ENCODE measurements around the gene CALM3. TPM values are rescaled to one million over a fixed set of nuclear protein-coding genes. Genes with fewer than 3 reads are reported as not detected.
"Not testable (repeated sequence)": the region's sequence is repeated elsewhere in the genome, so short reads cannot be mapped to it uniquely, and the experiment has no call there.

CALM3 gene
- total RNA-seq: 100 to 1,000 TPM; 128 to 193 (median 163) TPM

- Histone ChIP-seq H3K36me3 (peaks cover 0 to 13% of the 10 kb centered on the region in 2 donors), H3K27me3 (no peaks in the 10 kb centered on the region), H3K27ac (peak within 1 kb of the TSS; percentile 90 to 98 (median 95)), H3K9me3 (peaks cover 0 to 11% (median 0%) of the 10 kb centered on the region in 3 donors), H3K4me1 (peaks cover 0 to 57% (median 29%) of the 10 kb centered on the region in 3 donors), H3K4me3 (peak within 1 kb of the TSS; percentile 95 to 98)
- WGBS, 2 donors (ENCODE audit: low coverage in 1 of 2): 0 to 2% methylated on average over 8 to 15 of the region's 51 CpGs
- TF ChIP-seq POLR2AphosphoS5 (IDR thresholded peaks at IDR 0.05) (peak; percentile 73), POLR2A (IDR thresholded peaks at IDR 0.05) (peak; percentile 93 to 96), CTCF (IDR thresholded peaks at IDR 0.05) (no peak), EP300 (IDR thresholded peaks at IDR 0.05) (no peak)
- no peak for ATAC-seq
These were observed at the start of gene CALM3 for GRCh38 chr19:46601318-46602224. CALM3 (plus strand) TSS chr19:46601330; CDS start chr19:46601435, 105 bp downstream.

GRCh38 chr19:46552891-46553290 is 48.2 kb upstream of the CALM3 start:
- H3K27ac ChIP-seq: no peak overlapping the region
- ATAC-seq: no peak
- peaks cover 0 to 28% (median 0%) of the 10 kb centered on the region in 3 donors for H3K9me3 ChIP-seq
- H3K4me1 ChIP-seq: no peaks in the 10 kb centered on the region
- no peak for TF ChIP-seq POLR2AphosphoS5 (IDR thresholded peaks at IDR 0.05)
- no peak for TF ChIP-seq CTCF (IDR thresholded peaks at IDR 0.05)
- no peak for TF ChIP-seq EP300 (IDR thresholded peaks at IDR 0.05)
- no peak for TF ChIP-seq POLR2A (IDR thresholded peaks at IDR 0.05)
- no peaks in the 10 kb centered on the region for H3K36me3 ChIP-seq
- no peaks in the 10 kb centered on the region for H3K27me3 ChIP-seq
- 94 to 100% methylated on average over 1 of the region's 1 CpG for WGBS, 2 donors (ENCODE audit: low coverage in 1 of 2)
- no peak overlapping the region for H3K4me3 ChIP-seq

- H3K27ac ChIP-seq: no peak overlapping the region
- no peaks in the 10 kb centered on the region for H3K36me3 ChIP-seq
- H3K27me3 ChIP-seq: no peaks in the 10 kb centered on the region
- no peak overlapping the region for H3K4me3 ChIP-seq
- H3K4me1 ChIP-seq: no peaks in the 10 kb centered on the region
- 91 to 100% methylated on average over 1 of the region's 1 CpG for WGBS, 2 donors (ENCODE audit: low coverage in 1 of 2)
- TF ChIP-seq POLR2A (IDR thresholded peaks at IDR 0.05): no peak
- TF ChIP-seq EP300 (IDR thresholded peaks at IDR 0.05): no peak
- TF ChIP-seq POLR2AphosphoS5 (IDR thresholded peaks at IDR 0.05): no peak
- TF ChIP-seq CTCF (IDR thresholded peaks at IDR 0.05): no peak
- peaks cover 0 to 22% (median 0%) of the 10 kb centered on the region in 3 donors for H3K9me3 ChIP-seq
- no peak for ATAC-seq
These were observed 47.0 kb upstream of the CALM3 start for GRCh38 chr19:46554161-46554560.

- H3K27me3 ChIP-seq: no peaks in the 10 kb centered on the region
- no peak for TF ChIP-seq POLR2A (IDR thresholded peaks at IDR 0.05)
- TF ChIP-seq POLR2AphosphoS5 (IDR thresholded peaks at IDR 0.05): no peak
- no peak for TF ChIP-seq EP300 (IDR thresholded peaks at IDR 0.05)
- TF ChIP-seq CTCF (IDR thresholded peaks at IDR 0.05): no peak
- no peaks in the 10 kb centered on the region for H3K4me1 ChIP-seq
- no peaks in the 10 kb centered on the region for H3K36me3 ChIP-seq
- WGBS, 2 donors (ENCODE audit: low coverage in 1 of 2): 50 to 61% methylated on average over 2 of the region's 2 CpGs
- ATAC-seq: no peak
- peaks cover 0 to 9% (median 0%) of the 10 kb centered on the region in 3 donors for H3K9me3 ChIP-seq
- no peak overlapping the region for H3K4me3 ChIP-seq
- H3K27ac ChIP-seq: no peak overlapping the region
These were observed 45.4 kb upstream of the CALM3 start for GRCh38 chr19:46555628-46556280.

- ATAC-seq, H3K27me3 ChIP-seq, H3K27ac ChIP-seq, H3K36me3 ChIP-seq, H3K4me1 ChIP-seq, H3K9me3 ChIP-seq, H3K4me3 ChIP-seq: not testable (repeated sequence)
- 58 to 85% methylated on average over 2 to 4 of the region's 5 CpGs for WGBS, 2 donors (ENCODE audit: low coverage in 1 of 2)
These were observed 44.7 kb upstream of the CALM3 start for GRCh38 chr19:46556471-46556870.
